Muscle layer of duodenum (tissue), 2 donors: ENCODE results near the gene RAB11B.

ENCODE experiments used
- H3K27ac ChIP-seq: one replicate; pipeline ENCODE4 v1.7.0; 2013; ENCODE audit warnings: mild to moderate bottlenecking, low read length
- H3K27me3 ChIP-seq: one replicate; pipeline ENCODE4 v1.7.0; 2013; ENCODE audit warnings: low read depth, mild to moderate bottlenecking, control low read depth, low read length
- H3K36me3 ChIP-seq, 2 donors: one replicate each; pipeline ENCODE4 v1.7.0; 2013; ENCODE audit warnings: low read length in 2 of 2, control low read depth in 1 of 2, mild to moderate bottlenecking in 1 of 2; ENCODE audit not compliant: insufficient read depth in 2 of 2, control insufficient read depth in 1 of 2
- H3K4me1 ChIP-seq, 2 donors: one replicate each; pipeline ENCODE4 v1.7.0; 2013; ENCODE audit warnings: low read length in 2 of 2, mild to moderate bottlenecking in 2 of 2, control low read depth in 1 of 2, moderate library complexity in 1 of 2; ENCODE audit not compliant: insufficient read depth in 2 of 2, control insufficient read depth in 1 of 2
- H3K4me3 ChIP-seq, 2 donors: one replicate each; pipeline ENCODE4 v1.7.0; 2013; ENCODE audit warnings: low read length in 2 of 2, low read depth in 1 of 2, mild to moderate bottlenecking in 1 of 2
- H3K9me3 ChIP-seq, 2 donors: one replicate each; pipeline ENCODE4 v1.7.0; 2013; ENCODE audit warnings: low read length in 2 of 2, control low read depth in 1 of 2, mild to moderate bottlenecking in 1 of 2; ENCODE audit not compliant: control insufficient read depth in 1 of 2
- donor health status: healthy.

Gene RAB11B

DNA sequence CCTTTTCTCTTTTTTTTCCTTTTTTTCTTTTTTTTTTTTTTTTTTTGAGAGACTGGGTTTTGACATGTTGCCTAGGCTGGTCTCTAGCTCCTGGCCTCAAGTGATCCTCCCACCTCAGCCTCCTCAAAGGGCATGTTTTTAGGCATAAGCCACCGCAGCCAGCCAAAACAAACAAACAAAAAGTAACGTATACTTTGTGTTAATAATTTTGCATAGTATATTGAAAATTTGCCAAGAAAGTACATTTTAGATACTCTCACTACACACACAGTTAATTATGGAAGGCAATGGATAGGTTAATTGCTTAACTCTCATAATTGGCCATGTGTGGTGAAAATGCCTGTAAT, 1.6 kb upstream of the RAB11B start:
- Histone ChIP-seq H3K4me3 (no peak overlapping the region), H3K9me3 (no peaks in the 10 kb centered on the region), H3K27me3 (no peaks in the 10 kb centered on the region), H3K4me1 (peaks cover 12 to 26% of the 10 kb centered on the region in 2 donors), H3K27ac (no peak overlapping the region), H3K36me3 (no peaks in the 10 kb centered on the region)

DNA sequence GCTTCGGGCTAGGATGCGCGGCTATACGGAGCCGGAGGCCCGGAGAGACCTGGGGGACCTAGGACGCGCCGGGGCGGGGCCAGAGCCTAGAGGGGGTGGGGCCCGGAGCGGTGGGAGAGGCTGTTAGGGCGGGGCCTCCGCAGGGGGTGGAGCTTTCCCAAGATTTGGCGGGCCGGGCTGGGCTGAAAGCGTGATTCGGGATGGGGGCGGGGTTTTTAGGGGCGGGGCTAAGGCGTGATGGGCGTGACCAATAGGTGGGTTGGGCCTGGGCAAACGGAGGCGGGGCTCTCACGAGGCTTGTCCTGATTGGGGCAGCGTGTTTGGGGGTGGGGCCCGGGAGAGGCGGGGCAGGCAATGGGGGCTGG, 439 bp downstream of the RAB11B start:
- Histone ChIP-seq H3K4me1 (peaks cover 12 to 34% of the 10 kb centered on the region in 2 donors), H3K27me3 (no peaks in the 10 kb centered on the region), H3K4me3 (peak overlapping the region; percentile 73 to 81), H3K27ac (peak overlapping the region; percentile 87), H3K9me3 (no peaks in the 10 kb centered on the region), H3K36me3 (no peaks in the 10 kb centered on the region)

DNA sequence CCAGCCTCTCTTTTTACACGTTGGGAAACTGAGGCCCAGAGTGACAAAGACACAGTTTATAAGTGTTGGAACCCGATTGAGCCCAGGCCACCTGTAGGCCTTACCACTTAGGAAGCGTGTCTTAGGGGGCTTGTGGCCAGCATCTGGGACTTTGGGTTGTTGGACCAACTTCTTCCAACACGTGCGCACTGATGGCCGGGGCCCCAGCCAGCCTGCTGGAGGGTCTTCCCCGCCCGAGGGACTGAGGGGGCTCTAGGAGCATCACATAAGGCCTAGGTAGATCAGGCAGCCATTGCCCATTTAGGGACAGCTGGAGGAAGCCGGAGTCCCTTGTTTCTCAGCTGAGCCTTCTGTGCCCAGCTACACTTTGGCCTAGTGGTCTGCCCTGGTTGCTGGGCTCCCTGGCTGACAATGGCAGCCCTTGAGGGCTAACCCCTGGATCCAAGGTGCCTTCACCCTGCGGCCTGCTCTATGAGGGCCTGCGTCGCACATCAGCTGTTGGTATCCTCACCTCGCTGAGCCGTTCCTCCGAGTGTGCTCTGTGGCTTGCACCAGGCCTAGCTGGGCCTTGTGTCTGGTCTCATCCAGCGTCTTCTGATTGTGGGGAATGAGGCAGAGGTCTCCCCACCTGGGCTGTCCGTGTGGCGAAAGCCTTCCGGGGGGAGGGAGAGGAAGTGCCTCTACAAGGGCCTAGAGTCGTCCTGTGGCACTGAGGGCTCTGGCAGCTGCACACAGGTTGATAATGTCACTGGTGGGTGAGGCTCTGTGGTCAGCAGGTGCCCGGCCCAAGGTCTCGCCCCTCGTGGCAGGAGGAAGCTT, 1.2 kb downstream of the RAB11B start:
- peaks cover 12 to 40% of the 10 kb centered on the region in 2 donors for H3K4me1 ChIP-seq
- no peaks in the 10 kb centered on the region for H3K36me3 ChIP-seq
- no peaks in the 10 kb centered on the region for H3K27me3 ChIP-seq
- peak overlapping the region; percentile 88 for H3K27ac ChIP-seq
- peak overlapping the region; percentile 47 to 81 for H3K4me3 ChIP-seq
- H3K9me3 ChIP-seq, result no peaks in the 10 kb centered on the region

DNA sequence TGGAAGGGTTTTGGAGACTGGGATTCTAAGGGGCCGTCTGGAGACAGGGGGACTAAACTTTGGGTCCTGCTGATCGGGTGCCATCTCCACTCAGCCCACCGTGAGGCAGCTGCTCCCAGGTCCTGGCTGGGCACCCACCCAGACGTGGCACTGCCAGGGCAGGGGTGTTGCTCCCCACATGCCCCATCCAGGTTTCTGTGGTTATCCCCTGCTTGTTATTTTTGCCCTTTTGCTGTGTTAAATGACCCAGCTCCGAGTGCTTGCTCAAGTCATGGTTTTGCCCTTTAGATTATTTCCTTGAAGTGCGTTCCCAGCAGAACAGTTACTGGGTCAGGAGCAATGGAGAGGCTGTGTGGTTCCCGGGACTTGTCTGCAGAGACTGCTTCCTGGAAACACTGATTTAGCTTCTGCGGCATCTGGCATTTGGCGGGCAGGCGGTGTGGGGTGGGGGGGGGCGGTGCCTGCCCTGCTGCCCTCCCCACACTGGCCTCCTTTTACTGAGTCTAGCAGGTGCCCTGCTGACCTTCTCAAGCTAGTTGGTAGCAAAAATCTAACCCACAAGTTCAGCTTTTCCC, 1.9 kb downstream of the RAB11B start:
- peaks cover 12 to 45% of the 10 kb centered on the region in 2 donors for H3K4me1 ChIP-seq

DNA sequence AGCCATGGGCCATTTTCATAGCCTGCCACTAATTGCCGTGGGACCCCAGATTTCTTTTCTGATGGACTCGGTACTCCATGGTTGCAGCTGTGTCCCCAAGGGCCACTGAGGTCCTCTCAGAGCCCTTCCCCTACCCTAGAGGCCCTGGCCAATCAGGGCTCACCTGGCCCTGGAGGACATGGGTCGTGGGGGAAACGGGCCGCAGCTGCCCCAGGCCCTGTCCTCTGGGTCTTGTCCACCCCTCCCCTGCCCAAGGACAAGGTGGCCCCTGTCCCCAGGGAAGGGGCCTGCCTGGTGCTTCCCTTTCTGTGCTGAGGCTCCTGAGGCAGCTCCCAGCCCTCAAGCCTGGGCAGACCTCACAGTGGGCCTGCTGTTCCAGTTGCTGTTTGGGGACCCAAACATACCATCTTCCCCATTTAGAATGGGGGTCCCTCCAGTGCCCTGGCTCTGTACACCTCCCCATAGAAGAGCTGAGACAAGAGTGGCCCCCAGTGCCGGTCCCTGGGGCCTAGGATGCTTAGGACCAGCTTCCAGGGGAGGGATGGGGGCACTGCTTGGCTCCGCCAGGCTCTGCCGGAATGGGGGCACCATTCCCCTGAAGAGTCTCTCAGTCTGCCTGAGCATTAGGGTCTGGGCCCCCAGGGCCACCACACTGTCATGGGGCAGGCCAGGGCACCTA, 3.2 kb downstream of the RAB11B start:
- Histone ChIP-seq H3K27ac (peak overlapping the region; percentile 63), H3K4me3 (peak overlapping the region in 1 of 2 donors; percentile 0), H3K36me3 (no peaks in the 10 kb centered on the region), H3K4me1 (peaks cover 12 to 57% of the 10 kb centered on the region in 2 donors), H3K27me3 (no peaks in the 10 kb centered on the region), H3K9me3 (no peaks in the 10 kb centered on the region)

More for the DNA sequence above, 1.9 kb downstream of the RAB11B start:
- no peaks in the 10 kb centered on the region for H3K27me3 ChIP-seq
- no peaks in the 10 kb centered on the region for H3K36me3 ChIP-seq
- H3K4me3 ChIP-seq, result peak overlapping the region in 1 of 2 donors; percentile 81
- H3K27ac ChIP-seq, result peak overlapping the region; percentile 88
- H3K9me3 ChIP-seq, result no peaks in the 10 kb centered on the region

DNA sequence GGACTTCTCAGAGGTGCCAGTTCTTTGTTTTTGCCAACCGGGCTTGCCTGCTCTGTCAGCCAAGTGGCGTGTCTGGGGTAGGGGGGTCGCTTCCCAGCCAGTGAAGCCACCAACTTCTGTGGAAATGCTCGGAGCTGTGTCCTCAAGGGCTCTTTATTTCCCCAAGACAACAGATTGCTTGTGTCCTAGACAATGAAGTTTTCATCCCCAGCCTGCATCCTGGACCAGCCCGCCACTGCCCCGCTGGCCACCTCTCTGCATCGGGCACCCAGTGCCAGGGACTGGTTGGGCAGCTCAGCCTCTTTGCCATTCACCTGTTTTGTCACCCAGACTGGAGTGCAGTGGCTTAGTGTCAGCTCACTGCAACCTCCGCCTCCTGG, 3.7 kb downstream of the RAB11B start:
- H3K4me3 ChIP-seq, result peak overlapping the region in 1 of 2 donors; percentile 0
- H3K27ac ChIP-seq, result peak overlapping the region; percentile 63
- H3K4me1 ChIP-seq, result peaks cover 12 to 59% of the 10 kb centered on the region in 2 donors
- no peaks in the 10 kb centered on the region for H3K36me3 ChIP-seq
- H3K9me3 ChIP-seq, result no peaks in the 10 kb centered on the region
- H3K27me3 ChIP-seq, result no peaks in the 10 kb centered on the region

DNA sequence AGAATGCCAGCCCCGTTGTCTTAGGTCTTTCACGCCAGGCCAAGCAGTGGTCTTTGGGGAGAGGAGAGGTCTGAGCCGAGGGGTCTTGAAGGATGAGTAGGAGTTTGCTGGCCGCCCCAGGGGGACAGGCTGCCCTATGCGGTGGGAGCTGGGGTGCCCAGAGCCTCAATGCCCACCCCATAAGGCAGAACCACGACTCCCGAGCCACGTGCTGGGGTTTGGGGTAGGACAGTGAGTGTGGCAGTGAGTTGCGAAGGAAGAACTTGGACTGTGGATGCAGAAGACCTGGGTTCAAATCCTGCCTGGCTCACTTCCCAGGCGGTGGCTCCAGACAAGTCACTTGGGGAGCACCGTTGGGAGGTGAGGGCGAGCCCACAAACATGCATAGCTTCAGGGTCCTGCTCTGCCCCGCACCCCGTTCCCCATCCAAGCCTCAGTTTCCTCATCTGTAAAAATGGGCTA, 5.5 kb downstream of the RAB11B start:
- Histone ChIP-seq H3K9me3 (no peaks in the 10 kb centered on the region), H3K4me1 (peaks cover 12 to 59% of the 10 kb centered on the region in 2 donors), H3K27me3 (no peaks in the 10 kb centered on the region), H3K4me3 (no peak overlapping the region), H3K27ac (no peak overlapping the region), H3K36me3 (peaks cover 6 to 14% of the 10 kb centered on the region in 2 donors)

DNA sequence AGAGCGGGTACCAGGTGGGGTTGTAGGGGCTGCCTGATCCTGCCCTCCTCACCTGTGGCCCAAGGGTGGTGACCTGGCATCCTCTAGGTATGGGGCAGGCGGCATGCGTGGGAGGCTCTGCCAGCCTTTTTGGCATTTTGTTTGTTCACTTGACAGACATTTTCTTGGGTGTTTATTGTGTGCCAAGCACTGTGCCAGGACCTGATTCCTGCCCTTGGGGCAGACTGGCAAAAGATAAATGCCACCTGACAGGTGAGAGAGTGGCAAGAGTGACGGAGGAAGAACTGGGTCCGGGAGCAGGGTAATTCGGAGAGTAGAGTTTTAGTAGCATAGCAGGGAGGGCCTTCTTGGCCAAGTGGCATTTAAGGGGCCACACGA, 6.0 kb downstream of the RAB11B start:
- peaks cover 9 to 54% of the 10 kb centered on the region in 2 donors for H3K4me1 ChIP-seq
- no peak overlapping the region for H3K4me3 ChIP-seq
- H3K36me3 ChIP-seq, result peaks cover 6 to 14% of the 10 kb centered on the region in 2 donors
- no peaks in the 10 kb centered on the region for H3K9me3 ChIP-seq
- H3K27ac ChIP-seq, result no peak overlapping the region
- no peaks in the 10 kb centered on the region for H3K27me3 ChIP-seq

DNA sequence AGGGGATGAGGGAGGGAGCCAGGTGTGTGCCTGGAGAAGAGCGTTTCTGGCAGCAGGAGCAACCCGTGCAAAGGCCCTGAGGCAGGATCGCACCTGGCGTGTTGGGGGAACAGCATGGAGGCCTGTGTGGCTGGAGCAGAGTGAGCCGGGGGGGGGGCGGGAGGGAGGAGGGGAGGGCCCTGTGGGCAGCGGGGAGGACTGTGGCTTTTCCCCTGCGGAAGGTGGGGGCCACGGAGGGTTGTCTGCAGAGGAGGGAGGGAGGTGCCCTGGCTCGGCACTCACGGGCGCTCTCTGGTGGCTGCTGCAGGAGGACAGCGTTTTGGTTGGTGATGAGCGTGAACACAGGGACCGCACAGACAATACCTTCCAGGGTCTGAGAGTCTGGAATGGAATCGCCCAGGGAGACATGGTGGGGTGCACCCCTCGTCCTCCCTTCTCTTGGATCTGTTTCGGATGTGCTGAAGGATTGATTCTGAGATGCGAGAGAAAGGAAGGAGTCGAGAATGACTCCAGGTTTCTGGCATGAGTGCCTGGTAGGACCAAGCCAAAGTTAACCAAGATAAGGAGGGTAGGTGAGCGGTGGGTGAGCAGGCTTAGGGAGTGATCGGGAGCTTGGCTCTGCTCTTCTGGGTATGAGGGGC, 6.5 kb downstream of the RAB11B start:
- Histone ChIP-seq H3K9me3 (no peaks in the 10 kb centered on the region), H3K27me3 (no peaks in the 10 kb centered on the region), H3K4me1 (peaks cover 4 to 49% of the 10 kb centered on the region in 2 donors), H3K36me3 (peaks cover 6 to 14% of the 10 kb centered on the region in 2 donors), H3K27ac (no peak overlapping the region), H3K4me3 (no peak overlapping the region)

DNA sequence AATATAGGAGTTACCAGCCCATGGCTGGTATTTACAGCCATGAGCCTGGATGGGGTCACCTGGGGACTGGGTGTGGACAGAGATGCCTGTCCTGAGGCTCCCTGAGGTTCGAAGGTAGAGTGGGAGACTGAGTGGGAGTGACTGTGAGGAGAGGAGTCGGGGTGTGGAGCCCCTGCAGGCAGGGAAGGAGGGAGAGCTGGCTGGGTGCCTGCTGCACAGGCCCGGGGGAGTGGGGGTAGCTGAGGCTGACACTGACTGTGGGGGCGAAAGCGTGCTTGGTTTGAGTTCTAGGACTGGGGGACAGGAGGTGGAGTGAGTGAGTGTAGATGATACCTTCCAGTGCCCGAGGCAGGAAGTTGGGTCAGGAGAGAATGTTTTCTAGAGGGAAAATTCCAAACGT, 7.1 kb downstream of the RAB11B start:
- Histone ChIP-seq H3K27me3 (no peaks in the 10 kb centered on the region), H3K27ac (no peak overlapping the region), H3K4me3 (no peak overlapping the region), H3K9me3 (no peaks in the 10 kb centered on the region), H3K4me1 (peaks cover 0 to 43% of the 10 kb centered on the region in 2 donors), H3K36me3 (peaks cover 6 to 19% of the 10 kb centered on the region in 2 donors)

DNA sequence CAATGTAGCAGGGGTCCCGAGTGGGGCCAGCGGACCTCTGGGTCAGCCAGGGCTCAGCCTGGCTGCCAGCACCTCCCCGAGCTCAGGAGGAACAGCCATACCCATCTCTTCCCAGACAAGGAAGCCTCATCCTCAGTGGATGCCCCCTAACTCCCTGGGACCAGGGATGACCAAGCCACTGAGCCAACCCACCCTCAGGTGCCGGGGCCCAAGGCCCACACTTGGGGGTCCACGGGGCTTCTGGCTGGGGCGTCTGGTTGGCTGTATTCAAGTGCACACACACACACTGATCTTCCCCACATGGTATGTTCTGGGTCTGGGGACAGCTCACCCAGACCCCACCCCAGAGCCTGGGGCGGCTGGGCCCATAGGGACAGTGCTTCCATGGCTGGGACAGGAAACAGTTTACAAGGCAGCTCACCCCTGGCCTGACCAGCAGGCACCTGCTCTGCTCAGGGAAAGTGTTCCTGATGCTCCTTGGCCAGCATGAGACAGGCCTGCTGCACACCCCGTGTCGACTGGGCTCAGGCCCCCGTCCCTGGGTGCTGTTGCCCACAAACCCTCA, 7.7 kb downstream of the RAB11B start:
- Histone ChIP-seq H3K27ac (no peak overlapping the region), H3K36me3 (peaks cover 7 to 22% of the 10 kb centered on the region in 2 donors), H3K9me3 (no peaks in the 10 kb centered on the region), H3K27me3 (no peaks in the 10 kb centered on the region), H3K4me3 (no peak overlapping the region), H3K4me1 (peaks cover 0 to 40% of the 10 kb centered on the region in 2 donors)
